22Rv1 (cell line): ENCODE data around the gene TBC1D13.

Experiments
- ZFX ChIP-seq: fragments of 450-650 bp; IDR thresholded peaks from 2 replicates; pipeline ENCODE4 v1.6.1; 2017; ENCODE audit warnings: antibody characterized with exemption, borderline replicate concordance
- TF ChIP-seq, protein P1 (sequence below): fragments of 450-650 bp; IDR thresholded peaks from 2 replicates; pipeline ENCODE4 v1.5.1; 2017; ENCODE audit warnings: mild to moderate bottlenecking

DNA sequence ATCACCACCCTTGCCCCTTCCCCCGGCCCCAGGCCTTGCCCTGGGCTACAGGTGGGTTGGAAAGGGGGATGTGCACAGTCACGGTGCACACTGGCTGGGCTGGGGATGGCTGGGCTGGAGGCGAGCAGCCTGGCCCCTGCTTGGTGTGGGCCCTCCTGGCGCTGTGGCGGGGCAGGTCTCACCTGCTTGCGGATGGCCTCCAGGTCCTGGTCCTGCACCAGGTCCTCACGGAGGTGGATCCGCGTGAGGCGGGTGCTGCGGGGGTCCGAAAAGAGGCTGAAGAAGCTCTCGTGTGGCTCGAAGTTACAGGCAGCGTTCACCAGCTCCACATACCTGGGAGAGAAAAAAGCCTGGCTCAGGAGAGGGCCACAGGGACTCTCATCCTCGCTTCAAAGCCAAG, 33.4 kb upstream of the TBC1D13 start:
- TF ChIP-seq, protein P1, sequence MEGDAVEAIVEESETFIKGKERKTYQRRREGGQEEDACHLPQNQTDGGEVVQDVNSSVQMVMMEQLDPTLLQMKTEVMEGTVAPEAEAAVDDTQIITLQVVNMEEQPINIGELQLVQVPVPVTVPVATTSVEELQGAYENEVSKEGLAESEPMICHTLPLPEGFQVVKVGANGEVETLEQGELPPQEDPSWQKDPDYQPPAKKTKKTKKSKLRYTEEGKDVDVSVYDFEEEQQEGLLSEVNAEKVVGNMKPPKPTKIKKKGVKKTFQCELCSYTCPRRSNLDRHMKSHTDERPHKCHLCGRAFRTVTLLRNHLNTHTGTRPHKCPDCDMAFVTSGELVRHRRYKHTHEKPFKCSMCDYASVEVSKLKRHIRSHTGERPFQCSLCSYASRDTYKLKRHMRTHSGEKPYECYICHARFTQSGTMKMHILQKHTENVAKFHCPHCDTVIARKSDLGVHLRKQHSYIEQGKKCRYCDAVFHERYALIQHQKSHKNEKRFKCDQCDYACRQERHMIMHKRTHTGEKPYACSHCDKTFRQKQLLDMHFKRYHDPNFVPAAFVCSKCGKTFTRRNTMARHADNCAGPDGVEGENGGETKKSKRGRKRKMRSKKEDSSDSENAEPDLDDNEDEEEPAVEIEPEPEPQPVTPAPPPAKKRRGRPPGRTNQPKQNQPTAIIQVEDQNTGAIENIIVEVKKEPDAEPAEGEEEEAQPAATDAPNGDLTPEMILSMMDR: no peak
- TF ChIP-seq ZFX: no peak
